HG02884 (cell line): ENCODE data around the gene SPOCK3.

Experiments used
- ATAC-seq: cut with Tn5 transposase; IDR thresholded peaks from one replicate; pipeline ENCODE4 v1.9.1; 2021; ENCODE audit warnings: mild to moderate bottlenecking, moderate library complexity; ENCODE audit not compliant: unreplicated experiment

Gene SPOCK3

DNA sequence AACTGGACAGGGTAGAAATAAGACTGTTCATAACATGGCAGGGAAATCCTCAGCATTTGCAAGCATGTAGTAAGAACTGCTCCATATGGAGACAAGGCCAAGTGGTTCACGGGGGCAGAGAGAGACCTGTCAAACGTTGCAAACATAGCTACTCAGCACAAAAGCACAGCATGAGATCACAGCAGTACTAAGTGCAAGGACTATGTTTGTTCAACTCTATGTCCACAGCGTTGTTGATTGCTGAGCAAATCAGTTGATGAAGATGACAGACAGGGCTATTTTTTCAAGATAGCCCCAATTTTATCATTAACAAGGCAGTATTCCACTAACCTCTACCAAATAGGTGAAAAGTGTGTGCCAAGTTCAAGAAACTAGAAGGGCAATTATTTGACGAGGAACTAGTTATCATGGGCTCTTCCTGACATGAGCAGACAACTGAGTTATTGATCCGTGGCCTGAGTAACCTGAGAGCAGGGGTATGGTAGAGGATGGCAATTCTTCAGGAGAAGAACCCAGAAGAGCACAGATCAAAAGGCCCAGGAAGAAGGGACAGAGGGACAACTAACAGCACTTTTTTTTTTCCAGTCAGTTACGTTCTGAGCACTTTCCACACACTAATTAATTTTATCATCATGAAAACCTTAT, 57.4 kb downstream of the SPOCK3 start:
- no peak for ATAC-seq

DNA sequence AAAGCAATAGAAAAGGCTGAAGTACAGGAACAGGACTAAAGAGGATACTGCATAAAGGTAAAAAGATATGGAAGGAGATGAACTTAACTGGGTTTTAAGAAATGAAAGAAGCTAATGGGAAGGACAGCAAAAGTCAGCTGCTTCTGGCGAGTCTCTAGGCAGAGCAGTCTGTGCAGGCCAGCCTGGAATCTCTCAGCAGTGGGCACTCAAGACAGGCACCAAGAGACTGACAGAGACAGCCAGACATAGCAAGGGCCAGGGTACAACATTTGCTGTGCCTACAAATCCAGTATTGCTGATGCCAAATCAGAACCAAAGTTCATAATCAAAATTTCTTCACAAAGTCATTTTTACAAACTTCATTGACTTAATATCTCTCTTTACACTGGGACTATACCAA, 62.4 kb downstream of the SPOCK3 start:
- ATAC-seq: no peak

DNA sequence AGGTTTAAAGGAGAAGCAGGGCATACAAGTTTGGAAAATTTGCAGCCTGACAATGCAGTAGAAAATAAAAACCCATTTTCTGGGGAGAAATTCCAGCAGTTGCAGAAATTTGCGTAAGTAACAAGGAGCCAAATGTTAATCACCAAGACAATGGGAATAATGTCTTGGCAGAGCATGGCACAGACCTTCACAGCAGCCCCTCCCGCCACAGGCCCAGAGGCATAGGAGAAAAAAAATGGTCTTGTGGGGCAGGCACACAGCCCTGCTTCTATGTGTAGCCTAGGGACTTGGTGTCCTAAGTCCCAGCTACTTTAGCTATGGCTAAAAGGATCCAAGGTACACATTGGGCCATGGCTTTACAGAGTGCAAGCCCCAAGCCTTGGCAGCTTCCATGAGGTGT, 65.7 kb downstream of the SPOCK3 start:
- ATAC-seq: no peak

DNA sequence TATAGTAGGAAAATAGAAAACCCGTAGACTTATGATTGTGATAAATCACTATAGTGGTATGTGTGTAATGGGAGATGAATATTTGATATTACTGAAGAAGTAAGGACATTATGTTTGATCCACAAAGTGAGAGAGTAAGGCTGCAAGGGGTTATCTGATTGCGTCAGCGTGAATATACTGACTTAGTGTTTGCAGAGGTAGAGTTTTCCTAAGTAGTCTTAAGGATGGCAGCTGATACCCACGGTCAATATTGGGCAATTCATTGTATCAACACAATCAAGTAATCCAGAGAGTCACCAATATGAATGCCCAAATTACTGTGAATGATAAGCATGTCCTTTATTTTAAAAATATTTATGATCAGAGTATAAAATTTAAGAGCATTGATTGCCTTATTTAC, 83.7 kb downstream of the SPOCK3 start:
- no peak for ATAC-seq

DNA sequence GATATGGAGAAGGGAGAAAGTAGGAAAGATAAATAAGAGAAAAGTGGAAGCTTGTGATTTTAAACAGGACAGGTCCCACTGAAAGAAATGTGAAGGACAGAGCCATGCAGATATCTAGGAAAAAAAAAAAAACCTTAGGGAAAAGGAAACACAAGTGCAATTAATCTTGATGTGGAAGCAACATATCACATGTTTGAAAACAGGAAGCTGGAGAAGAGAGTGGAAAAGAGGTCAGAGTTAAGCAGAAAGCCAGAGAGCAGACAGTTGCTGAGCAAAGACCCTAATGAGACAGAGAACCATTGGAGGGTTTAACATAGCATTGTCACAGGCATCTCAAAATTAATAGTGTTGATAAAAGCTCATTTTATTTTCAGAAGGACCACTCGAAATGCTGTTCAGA, 89.7 kb downstream of the SPOCK3 start:
- no peak for ATAC-seq

DNA sequence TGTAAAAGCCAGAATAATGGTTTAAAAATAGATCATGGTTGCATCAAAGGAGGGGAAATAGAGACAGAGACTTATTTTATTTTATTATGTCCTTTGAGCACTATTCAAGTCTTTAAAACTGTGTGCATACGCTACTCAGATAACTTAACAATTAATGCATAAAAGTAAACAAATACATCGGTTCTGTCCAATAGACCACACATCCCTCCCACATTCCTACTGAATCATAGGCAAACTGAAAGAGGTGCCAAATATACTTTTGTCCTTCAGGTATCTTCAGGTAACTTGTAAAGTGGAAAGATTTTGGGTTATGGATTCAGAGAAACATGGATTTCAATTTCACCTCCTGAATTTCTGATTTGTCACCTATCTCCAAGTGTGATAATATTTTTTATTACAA, 91.3 kb downstream of the SPOCK3 start:
- ATAC-seq: no peak

DNA sequence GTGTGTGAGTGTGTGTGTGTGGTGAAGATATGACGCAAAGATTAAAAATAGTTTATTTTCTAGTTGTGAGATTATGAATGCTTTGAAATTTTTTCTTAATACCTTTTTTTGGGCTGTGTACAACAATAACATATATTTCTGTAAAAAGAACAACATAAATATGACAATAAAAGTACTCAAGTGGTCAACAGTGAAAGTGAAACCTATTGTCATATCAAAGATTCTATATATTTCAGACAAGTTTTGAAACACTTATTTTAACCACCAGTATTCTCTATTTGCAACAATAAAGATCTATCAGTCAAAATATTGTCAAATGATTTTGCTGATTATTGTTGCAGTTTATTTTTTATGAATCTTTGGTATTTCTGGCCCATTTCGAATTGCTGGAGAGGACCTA, 98.0 kb downstream of the SPOCK3 start:
- ATAC-seq: no peak

DNA sequence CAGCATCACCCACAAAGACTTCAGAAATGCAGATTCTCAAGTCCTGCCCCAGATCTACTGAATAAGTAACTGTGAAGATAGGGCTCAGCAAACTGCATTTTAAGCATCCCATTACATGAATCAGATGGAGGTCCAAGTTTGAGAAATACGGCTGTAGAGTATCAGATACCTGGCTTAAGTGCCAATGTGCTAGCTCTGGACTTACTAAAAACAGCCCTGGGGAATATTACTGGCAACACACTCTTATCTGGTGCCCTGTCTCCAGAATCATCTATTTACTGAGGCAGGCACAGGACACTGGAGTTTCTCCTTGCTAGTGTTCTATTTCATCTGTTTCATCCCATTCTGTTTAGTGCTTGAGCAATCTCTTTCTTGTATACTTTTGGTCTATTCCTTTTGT, 105.1 kb downstream of the SPOCK3 start:
- ATAC-seq: no peak

DNA sequence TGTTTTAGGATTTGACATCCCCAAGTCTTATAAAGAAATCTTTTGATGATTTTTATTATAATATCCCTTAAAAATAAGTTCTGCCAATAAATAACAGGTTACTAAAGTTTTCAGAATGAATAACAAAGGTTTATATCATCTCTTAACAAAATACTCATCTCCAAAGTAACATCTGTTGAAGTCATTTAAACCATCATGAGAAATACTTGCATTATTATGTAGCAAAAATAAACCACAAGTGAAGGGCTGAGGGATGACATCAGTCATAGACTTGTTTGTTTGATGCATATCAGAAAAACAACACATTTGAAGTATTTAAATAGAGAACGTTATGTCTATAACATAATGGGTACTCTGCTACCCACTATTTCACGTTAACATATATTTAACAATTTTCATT, 114.9 kb downstream of the SPOCK3 start:
- no peak for ATAC-seq

DNA sequence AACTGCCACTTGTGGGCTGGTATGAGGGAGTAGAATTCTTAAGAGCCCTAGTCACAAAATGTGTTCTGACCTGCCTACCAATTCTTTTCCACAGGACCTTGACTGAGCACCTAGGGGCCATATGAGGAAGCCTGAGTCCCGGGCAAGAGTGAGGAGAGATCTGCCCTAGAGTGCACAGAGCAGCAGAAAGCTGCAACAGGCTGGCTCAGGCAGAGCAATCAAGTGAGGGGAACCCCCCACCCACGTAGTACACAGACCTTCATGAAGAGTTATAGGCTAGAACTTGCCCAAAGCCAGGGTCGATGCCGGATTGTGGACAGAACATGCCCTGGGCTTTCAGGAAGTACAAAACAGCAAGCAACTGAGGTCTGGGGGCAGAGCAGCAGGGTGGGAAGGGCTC, 117.0 kb downstream of the SPOCK3 start:
- ATAC-seq: no peak

DNA sequence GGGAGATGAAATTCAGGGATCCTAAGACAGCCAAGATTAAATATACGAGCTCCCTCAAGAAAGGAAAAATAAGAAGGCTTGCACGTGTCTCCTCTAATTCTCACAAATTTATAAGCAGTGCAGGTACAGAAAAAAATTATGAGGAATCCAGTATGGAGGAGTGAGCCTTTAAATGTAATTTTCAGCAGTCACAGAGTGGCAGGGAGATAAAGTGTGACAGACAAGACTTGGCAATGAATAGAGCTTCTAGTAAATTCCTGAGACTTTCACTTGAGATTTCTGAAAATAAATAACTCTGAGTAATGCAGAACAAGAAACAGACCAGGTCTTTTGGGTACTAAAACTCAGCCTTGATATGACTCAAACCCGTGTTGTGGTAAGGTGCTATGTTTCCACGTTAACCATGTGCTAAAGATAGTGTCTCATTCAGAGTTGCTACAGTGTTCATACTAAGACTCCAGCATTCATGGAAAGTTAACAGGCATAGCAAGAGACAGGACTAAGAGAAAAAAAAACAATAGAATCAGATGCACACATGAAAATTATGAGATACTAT, 119.8 kb downstream of the SPOCK3 start:
- no peak for ATAC-seq

DNA sequence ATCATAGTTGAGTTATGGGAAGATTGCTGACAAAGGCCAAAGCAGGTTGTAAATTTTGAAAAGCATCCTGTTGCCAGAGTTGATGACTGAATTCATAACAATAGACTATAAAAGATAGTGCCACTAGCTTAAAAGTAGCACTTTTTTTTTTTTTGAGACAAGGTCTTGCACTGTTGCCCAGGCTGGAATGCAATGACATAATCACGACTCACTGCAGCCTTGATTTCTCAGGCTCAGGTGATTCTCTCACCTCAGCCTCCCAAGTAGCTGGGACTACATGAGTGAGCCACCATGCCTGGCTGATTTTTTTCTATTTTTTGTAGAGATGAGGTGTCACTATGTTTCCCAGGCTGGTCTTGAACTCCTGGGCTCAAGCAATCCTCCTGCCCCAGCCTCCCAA, 122.7 kb downstream of the SPOCK3 start:
- no peak for ATAC-seq

DNA sequence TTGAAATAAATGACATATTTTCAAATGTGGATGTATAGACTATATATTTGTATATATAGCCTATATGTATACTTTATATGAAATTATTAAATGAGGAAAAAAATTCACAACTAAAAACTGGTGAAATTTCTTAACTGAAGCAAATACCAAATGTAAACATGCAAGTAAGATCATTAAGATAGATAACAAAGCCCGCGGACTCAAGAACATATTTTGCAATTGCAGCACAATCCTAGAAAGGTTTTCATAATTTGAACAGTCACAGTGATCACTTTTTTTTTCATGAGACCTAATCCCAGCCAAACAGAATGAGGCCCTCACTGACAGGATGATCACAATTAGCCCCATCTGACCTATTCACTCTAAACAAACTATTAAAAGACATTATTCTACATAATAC, 123.2 kb downstream of the SPOCK3 start:
- no peak for ATAC-seq

DNA sequence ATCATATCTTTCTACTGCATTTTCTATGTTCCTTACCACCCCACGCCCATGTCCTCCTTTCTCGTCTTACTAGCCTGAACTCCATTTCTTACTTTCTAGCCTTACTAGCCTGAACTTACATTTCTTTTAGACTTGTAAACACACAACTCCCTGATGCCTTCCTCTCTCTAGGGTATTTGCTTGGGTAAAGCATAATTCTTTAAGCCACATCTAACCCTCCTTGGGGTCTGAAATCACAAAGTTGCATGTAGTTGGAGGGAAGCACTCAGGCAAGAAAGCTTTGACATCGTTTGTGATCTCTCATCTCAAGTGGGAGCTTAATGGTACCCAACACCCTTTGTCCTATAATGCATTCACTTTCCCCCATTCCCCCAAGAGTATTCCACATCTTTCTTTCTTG, 124.4 kb downstream of the SPOCK3 start:
- ATAC-seq: no peak

DNA sequence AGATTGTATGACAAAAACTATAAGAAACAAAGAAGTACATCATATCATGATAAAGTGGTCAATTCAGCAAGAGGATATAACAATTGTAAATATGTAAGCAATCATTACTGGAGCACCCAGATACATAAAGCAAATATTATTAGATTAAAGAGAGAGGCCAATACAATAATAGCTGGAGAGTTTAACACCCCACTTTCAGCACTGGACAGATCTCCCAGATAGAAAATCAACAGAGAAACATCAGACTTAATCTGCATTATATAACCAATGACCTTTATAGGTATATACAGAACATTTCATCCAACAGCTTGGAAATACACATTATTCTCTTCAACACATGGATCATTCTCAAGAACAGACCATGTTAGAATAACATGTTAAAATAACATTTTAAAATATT, 128.4 kb downstream of the SPOCK3 start:
- no peak for ATAC-seq

DNA sequence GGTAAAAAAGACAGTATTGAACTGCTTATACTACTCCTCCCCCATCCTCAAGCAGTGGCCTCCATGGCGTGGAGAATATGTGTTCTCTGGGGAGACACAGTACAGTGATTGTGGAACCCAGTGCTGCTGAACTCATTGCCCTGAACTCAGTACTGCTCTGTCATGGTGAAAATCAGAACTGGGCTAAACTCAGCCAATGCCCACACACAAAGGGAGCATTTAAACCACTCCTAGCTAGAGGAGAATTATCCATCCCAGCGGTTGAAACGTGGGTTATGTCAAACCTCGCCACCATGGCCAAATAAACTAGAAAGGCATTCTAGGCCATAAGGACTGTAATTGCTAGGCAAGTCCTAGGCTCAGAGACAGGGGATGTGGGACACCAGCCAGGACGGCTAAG, 131.8 kb downstream of the SPOCK3 start:
- ATAC-seq: no peak

DNA sequence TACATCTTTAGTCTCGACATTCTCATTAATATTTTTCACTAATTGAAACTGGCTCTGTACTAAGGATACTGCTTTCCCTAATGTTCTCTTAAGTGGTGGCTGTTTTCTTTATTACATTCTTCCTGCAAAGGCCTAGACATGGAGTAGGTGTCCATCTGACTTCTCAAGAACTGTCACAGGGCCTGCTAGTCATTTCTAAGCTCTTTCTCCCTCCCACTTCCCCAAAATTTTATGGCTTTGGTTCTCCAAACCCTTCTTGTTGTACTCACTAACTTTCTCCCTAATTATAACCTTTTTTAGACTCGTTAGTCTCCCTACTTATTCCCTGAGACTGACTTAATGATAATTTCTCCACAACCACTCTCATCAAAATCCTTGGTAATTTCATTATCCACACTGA, 133.3 kb downstream of the SPOCK3 start:
- ATAC-seq: no peak

DNA sequence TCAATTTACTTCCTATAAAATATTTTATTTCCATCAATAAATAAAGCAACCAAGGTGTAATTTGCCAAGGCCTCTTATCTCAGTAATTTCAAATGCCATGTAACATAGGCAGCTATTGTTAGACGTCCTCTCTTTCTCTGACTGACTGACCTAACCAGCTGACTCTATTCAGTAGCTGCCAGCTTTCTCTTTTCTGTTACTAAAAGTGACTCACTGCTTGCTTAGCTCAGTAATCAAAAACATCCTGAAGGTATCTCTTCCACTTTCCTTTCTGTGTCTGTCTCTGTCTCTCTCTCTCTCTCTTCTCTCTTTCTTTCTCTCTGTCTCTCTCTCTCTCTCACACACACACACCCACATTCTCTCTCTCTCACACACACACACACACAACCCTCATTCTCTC, 134.2 kb downstream of the SPOCK3 start:
- no peak for ATAC-seq

DNA sequence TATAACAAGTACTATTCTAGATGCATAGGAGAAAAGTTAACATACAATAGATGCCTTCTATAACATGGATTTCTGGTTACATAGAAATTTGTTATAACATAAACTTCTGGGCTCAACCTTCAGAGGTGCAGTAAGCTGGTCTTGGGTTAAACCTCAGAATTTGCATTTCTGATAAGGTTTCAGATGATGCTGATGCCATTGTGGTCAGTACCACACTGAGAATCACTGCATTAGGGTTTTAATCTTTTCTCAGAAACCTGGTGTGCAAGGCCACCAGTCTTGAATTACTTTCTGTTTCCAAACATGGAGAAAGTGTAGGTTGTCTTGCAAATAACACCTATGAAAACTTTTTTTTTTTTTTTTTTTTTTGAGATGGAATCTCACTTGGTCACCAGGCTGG, 146.2 kb downstream of the SPOCK3 start:
- ATAC-seq: no peak

DNA sequence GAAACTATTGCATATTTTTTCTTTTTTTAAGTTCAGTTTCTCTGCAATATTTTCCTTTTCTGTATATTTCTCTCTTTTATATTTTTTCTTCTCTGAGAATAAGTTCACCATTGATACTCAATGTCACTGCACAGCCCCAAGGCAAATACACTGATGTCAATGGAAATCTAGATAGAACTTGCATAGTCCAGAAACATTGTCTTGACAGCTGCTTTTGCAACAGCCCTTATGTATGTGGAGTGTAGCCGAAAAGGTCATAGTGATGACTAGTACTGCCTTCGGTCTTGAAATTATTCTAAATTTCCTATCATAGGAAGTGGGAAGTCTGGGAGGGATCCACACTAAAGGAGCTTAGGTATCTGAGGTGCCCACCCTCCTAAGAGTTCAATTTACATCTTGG, 150.0 kb downstream of the SPOCK3 start:
- ATAC-seq: no peak

DNA sequence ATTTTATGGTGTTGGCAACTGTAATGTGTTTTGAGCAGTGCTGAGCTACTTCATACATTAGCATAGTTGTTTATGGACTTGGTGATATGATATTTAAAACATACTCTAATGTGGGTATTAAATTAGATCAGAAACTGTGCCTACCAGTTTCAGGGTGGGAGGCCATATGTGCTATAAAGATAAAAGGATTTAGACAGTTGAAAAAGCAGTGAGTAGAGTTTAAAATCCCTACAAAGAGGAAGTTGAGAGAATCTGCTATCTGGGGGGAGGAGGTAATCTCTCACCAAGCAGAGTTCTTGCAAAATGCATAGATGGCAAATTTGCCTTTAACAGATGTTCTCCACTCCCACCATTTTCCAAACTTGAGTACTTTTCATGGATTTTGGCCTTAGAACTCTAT, 154.5 kb downstream of the SPOCK3 start:
- no peak for ATAC-seq

DNA sequence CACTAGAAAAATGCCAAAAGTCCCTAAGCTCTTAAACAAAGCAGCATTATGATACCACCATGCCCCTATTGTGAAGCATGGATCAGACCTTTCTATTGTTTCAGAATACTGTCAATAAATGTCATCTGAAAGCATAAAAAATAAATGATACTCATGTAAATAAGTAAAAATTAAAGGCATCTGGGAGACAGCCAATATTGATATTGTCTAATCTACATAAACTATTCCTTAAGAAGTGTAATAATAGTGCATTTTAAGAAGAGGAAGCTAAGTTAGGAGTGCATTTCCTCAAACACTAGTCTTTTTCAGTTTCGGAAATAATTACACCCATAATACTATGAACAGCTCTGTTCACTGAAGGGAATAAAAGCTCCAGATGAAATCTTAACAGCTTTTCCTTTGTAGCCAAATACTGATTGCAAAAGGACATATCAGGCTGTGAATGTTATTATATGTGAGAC, 181.6 kb downstream of the SPOCK3 start:
- no peak for ATAC-seq

DNA sequence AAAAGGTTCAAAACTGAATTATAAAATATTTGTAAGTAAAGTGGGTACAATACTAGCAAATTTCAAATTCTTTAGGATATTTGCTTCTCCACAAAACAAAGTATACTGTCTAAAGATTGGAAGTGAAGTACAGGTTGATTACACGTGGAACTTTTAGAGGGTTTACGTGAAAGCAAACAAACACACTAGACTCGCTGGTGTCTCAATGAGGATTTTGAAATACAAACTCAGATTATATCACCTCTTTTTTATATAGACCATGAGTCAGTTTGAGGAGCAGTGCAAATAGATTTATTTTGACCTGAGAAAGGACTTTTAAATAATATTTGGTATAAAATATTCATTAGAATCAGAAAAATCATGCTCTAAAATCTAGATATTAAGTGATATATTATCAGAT, 185.0 kb downstream of the SPOCK3 start:
- ATAC-seq: no peak
